HG02981 (cell line): ENCODE data around the gene ARHGDIB.

Source experiments
- ATAC-seq: cut with Tn5 transposase; IDR thresholded peaks from one replicate; pipeline ENCODE4 v1.9.1; 2021; ENCODE audit warnings: mild to moderate bottlenecking, moderate library complexity; ENCODE audit not compliant: unreplicated experiment

ARHGDIB gene

DNA sequence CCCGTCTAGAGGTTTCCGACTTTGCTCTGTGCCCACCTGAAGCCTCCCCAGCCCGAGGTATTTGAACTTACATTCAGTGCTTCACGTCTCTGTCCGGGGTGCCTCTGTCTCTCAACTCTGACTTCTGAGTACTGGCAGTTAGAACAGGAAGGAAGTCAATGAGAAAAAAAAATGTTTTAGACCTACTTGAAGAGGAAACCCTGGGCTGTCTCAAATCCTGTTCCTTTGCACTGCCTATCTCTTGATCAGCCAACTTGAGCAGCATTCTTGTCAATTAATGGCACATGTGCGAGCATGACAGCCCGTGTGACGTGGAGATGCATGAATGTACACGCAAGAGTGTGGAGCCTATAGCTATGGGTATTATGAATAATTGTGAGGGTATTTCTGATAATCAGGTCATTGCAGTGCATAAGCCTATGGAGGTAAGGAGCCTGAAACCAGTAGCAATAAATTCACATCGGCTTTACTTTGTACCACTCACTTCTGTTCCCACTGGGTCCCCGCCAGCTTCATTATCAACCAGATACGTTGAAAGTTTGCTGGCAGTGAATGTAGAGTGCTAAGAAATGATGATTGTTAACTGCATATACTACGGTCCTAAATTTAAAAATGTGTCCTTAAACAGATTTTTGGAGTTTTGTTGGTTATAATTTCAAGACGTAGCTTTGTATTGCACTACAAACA is at the start of gene ARHGDIB:
Gene ARHGDIB (minus strand): TSS at position 136 of the 687 bp plus-strand sequence. CDS start 10,889 bp downstream, outside the sequence.
- ATAC-seq: peak; percentile 59

DNA sequence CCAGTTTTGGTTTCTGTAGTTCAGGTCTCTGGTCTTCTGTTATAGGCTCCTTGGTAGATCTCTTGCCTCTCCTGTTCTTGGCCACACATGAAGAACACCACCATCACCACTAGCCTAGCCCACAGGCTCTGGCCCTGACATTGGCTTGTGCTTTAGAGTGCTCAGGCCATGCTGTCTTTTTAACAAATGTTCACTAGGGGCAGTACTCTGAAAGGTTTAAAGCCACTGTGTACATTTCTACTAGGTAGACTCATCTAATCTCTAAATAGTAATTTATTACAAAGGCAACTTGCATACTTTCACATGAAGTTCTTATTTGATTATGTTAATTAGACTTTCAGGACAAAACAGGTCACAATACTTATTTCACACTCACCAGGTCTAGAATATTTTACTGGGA is 49.8 kb upstream of the ARHGDIB start:
- ATAC-seq: no peak

DNA sequence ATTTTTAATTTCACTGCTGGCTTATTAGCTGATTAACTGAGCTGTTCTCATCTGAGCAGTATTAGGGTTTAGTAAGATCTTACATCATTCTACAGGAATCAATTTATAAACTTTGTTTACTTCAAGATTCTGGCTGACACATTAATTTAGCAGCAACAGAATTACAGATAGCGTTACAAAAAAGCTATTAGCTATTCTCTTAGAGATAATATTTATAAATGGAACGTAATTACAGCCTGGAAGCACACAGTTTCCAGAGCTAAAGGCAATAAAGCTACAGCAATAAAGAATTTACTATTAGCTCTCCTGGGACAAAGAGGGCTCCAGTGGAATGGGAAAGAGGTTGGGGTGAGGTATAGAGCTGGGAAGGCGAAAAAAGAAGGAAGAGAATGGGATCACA is 46.1 kb upstream of the ARHGDIB start:
- ATAC-seq: no peak

DNA sequence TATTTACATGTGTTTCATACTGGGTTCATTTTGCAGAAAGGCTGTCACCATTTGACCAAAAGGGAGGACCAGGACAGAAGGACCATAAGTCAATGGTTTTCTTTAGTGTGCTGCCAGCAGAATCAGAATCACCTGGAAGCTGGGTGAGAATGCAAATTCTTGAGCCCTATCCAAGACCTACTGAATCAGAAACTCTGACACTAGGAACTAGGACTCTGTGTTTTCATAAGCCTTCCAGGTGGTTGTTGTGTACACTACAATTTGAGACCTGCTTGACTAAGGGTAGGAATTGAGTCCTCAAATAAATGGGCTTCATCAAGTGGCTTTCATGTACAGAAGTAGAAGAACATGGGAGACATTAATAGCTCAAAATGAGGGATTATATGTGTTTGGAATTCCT is 43.7 kb upstream of the ARHGDIB start:
- ATAC-seq: no peak

DNA sequence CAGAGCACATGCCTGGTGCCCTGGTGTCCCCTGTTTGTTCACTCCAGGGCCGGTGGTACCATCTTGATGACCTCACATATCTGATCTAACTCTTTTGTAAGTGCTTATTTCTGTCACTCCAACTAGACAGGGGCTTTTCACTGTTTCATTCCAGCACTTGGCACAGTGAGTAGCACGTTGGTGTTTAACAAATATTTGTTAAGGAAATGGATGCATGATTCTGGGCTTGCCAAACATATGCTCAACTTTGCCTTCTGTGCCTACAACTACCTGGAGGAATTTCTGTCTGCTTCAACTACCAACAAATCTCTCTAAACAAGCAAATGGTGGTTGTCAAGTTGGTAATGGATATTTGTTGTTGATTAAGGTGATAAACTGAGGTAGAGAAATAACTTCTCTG is 43.0 kb upstream of the ARHGDIB start:
- no peak for ATAC-seq

DNA sequence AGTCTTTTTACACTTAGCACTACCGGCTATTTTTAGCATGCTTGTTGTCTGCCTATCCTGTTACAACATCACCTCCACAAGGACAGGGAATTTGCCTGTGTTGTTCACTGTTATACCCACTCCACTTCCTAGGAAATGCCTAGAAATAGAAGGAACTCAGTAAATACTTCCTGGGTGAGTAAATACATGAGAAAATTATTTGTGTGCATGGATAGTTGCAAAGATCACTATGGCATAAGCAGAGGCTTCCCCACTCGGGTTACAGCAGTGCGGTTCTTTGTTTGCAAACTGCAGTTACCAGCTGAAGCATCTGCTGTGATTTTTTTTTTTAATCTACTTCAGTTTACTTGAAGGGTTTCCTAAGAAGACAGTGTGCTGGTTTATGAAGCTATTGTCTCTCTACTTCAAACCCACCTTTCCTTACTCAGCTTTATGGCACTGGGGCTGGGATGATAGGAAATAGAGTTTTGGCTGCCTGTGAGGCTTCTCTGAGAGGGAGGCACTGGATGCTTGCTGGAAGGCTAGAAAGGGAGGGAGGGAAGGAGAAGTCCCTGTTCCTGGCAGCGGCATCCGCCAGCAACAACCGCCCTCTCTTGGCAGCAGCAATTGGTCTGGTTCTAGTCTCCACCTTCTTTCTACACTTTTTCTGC is 40.5 kb upstream of the ARHGDIB start:
- ATAC-seq: no peak

DNA sequence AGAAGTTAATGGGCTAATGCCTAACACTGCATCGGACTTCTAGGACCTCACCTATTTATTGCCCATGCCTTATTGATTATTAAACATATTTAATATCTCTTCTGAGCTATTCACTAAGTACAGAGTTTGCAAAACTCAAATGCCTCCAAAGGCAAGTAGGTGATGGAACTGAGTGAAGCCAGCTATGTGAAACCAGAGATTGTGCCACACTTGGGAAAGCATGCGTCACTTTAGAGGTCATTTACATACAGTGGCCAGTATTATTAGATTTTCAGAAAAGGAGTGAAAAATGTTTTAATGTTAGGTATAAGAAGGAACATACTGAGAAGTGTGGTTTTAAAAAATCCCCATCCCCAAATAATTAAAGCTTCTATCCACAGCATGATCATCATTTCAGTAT is 39.2 kb upstream of the ARHGDIB start:
- no peak for ATAC-seq

DNA sequence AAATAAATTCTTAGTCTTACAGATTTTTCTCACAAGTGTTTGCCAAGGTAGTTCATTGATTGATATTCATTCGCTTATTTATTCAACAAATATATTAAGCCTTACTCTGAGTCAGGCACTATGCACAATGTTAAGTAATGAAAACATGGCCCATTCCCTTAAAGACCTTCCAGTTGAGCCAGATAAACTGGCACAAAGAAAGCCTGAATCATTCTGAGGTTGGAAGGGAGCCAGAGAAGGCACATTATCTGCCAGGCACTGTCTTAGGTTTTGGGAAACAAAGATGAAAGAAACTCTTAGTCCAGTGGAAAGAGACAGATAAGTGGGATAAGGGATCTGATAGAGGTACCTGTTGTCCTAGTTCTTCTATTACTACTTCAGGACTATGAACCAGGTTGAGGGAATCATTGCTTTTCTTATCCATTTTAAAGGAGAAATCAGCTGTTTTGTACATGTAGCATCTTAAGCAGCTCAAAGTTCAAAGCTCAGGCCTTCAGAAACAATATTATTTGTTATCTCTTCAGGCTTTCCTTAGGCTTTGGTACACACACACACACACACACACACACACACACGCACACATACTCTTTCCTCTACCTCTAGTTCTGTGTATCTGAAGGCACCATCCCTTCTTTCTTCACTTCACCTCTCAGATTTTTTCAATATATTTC is 38.4 kb upstream of the ARHGDIB start:
- ATAC-seq: no peak

DNA sequence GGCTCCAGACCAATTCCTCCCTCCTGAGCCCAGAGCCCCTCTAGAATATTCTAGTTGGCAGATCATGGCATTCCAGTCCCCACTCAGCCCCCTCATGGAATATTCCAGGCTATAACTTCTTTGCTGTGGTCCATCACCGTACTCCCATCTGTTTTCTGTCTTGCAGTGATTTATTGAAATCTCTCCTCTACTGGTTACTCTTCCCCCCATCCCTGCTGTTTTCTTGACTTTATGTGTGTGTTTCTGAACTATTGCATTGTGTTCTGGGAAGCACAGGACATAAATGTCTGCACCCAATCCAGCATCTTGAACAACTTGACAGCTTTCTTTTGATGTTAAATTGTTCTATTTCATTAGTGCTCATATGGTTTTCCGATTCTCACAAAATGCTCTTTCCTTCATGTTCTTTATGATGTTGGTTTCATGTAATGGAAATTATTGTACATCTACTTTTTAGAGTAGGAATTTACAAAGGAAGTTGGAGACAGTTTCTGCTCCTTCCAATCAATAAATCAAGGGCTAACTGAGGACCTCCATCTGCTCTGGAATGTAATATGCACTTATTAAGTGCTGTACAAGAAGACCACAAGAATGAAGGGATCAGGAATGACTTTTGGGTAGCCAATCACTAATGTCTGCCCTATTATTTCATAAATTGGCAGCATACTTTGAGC is 37.8 kb upstream of the ARHGDIB start:
- no peak for ATAC-seq

DNA sequence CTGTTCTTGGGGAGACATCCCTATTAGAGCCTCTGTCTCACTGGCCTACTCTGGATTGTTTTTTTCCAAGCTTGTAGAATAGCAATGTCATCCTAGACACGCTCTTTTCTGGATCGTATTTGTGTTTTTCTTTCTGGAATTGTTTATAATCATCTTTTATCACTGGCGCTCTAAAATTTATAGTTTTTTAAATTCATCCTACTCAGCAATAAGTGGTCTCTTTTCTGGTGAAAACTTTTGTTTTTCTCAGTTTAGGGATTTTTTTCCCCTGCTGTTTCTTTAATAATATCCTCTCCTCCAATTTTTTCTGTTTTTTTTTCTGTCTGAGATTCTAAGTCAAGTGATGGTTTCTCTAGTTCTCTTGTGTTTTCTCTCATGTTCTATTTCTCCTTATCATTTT is 36.6 kb upstream of the ARHGDIB start:
- ATAC-seq: no peak

DNA sequence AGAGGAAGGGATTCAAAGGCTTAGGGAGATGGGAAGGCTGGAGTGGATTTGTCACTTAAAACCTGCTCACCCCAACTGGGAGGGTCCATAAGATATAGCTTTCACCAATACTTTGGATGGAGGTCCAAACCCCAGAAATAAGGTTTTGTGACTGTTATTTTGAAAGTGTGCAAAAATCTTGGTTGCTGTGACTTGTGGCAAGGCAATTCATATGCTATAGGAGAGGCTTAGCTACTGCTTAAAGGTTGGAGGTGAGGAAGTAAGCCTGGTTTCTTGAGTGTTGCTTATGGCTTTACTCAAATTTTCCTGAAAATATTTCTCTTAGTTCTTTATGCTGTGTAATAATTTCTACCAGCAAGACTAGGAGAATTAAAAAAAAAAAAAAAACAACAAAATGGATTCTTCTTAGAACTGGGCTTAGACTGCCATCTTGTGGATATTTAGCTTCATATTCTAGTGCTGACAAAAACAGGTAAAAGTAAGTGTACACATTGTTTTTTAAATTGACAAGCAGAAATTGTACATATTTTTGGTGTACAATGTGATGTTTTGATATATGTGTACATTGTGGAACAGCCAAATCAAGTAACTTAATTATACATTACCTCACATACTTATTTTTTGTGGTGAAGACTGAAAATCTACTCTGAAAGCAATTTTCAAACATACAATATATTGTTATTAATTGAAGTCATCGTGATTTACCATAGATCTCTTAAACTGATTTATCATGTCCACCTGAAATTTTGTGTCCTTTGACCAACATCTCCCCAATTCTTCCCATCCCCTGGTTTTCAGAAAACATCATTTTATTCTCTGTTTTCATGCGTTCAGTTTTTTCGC is 34.4 kb upstream of the ARHGDIB start:
- ATAC-seq: no peak

DNA sequence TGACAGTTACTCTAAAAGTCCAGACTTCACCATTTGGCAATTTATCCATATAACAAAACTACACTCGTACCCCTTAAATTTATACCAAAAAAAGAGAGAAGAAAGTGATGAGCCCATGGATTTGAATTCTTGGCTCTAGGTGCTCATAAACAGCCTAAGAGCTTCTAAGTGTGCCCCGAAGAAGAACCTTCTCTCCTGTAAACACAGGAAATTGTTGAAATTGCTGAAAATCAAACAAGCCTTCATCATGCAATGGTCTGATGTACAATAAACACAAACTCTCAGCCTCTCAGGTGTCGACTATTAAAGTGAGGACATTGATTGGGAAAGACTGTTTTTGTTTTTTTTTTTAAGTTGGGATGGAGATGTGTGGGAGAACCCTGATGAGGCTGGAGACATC is 33.2 kb upstream of the ARHGDIB start:
- ATAC-seq: no peak

DNA sequence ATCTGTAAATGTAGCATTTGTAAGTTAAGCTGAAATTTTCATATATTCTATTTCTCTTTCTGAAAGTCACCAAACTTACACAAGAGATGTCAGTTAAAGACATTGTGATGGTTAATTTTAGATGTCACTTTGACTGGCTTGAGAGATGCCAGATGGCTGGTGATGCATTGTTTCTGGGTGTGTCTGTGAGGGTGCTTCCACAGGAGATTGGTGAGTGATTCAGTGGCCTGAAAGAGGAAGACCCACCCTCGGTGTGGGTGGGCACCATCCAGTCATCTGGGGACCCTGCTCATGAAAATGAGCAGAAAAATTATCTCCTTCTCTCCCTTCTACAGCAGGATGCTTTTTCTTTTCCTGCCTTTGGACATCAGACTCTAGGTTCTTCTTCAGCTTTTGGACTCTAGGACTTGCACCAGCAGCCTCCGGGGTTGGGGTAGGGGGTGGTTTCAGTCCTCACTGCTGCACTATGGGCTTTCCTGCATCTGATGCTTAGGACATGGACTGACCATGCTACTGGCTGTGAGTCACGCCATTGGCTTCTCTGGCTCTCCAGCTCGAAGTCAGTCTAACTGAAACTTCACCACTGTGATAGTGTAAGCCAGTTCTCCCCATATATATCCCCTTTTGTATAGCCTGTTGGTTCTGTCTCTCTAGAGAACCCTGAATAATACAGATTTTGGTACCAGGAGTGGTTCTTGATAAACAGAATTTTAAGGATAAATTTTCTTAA is 32.3 kb upstream of the ARHGDIB start:
- no peak for ATAC-seq

DNA sequence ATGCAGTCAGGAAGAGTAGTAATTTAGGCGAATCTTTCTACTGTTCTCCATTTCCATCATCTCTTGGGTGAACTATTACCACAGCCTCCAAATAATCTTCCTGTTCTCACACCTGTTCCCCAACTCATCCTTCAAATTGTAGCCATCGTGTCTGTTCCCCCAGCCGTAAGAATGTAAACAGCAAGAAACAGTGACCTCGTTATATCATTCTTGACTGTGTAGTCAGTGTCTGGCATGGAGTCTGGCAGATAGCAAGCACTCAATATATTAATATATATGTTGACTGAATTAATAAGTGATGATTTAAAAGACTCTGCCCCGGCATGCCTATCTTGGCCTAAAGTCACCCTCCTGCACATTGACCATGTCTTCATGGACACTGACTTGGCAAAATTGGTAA is 31.7 kb upstream of the ARHGDIB start:
- no peak for ATAC-seq

DNA sequence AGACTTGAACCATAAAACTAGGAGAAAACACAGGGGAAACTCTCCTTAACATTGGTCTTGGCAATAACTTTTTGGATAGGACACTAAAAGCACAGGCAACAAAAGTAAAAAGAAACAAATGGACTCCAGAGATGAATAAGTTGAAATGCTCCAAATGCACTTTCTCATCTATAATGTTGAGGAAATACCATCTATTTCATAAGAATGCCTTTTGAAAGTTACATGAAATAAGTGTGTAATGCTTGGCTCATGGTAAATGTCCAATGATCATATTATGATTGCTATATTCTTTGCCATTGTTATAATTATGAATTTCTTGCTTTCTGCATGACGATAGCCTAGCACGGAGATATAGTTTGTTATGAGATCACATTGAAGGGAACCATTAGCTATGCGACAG is 31.3 kb upstream of the ARHGDIB start:
- no peak for ATAC-seq

DNA sequence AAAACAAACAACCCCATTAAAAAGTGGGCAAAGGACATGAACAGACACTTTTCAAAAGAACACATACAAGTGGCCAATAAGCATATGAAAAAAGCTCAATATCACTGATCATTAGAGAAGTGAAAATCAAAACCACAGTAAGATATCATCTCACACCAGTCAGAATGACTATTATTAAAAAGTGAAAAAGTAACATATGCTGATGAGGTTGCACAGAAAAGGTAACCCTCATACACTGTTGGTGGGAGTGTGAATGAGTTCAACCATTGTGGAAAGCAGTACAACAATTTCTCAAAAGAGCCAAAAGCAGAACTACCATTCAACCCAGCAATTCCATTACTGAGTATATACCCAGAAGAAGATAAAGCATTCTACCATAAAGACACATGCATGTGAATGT is 29.7 kb upstream of the ARHGDIB start:
- no peak for ATAC-seq

DNA sequence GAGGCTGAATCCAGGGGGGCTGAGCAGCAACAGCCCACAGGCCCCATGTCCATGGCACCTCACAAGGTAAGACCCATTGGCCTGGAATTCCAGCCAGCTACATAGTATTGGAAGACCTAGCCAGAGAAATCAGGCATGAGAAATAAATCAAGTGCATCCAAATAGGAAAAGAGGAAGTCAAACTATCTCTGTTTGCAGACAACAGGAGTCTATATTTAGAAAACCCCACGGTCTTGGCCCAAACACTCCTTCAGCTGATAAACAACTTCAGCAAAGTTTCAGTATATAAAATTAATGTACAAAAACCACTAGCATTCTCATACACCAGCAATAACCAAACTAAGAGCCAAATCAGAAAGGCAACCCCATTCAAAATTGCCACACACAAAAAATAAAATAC is 28.4 kb upstream of the ARHGDIB start:
- ATAC-seq: peak; percentile 57

DNA sequence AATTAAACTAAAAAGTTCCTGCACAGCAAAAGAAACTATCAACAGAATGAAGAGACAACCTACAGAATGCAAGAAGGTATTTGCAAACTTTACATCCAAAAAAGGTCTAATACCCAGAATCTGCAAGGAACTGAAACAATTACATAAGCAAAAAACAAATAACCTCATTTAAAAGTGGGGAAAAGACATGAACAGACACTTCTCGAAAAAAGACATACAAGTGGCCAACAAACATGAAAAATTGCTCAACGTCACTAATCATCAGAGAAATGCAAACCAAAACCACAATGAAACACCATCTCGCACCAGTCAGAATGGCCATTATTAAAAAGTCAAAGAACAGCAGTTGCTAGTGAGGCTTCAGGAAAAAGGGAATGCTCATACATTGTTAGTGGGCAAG is 26.6 kb upstream of the ARHGDIB start:
- no peak for ATAC-seq

DNA sequence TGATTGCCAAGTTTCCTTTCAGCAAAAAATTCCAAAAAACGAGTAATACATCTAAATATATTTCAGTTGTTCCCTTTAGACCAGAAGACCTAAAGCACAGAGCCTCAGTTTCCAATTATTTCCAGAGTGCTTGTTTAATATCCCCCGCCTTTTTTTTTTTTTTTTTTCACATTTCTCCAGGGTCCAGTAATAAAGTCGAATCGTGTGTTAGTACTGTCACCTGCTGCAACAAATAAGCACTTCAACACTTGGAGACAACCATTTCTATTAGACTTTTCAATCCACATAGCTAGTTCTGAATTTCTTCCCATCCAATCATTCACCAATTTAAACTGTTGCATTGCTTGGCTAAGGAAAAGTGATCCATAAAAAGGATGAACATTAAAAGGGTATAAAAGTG is 25.0 kb upstream of the ARHGDIB start:
- no peak for ATAC-seq

DNA sequence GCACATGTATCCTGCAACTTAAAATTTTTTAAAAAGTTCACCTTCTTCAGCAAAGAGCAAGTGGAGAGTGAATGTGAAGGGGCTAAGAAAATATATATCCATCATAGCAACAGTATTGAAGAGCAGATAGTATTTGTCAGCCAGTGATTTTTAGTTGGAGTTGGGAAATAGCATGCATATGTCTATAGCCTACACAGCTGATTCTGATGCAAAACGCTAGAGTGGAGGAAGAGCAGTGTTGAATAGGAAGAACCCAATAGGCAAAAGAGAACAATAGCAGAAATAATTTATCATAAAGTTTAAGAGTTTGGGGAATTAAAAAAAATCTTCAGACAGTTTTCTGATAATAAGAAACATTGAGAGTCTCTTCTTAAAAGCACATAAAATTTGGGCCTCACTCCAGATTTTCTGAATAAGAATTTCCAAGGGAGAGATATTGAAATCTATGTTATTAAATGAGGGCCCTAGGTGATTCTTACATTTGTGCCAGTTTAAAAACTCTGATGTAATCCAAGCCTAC is 23.4 kb upstream of the ARHGDIB start:
- ATAC-seq: no peak
